GM13976 (cell line): ENCODE results near the gene PHAF1.

Source experiments
- DNase-seq: peaks from one replicate; pipeline ENCODE4 v3.0.0; 2012; ENCODE audit warnings: low spot score
- CTCF ChIP-seq: IDR thresholded peaks from 2 replicates; pipeline ENCODE4 v1.5.1; 2012; ENCODE audit warnings: borderline replicate concordance, mild to moderate bottlenecking; ENCODE audit not compliant: insufficient read depth; ENCODE audit errors: extremely low read depth, missing control alignments, control extremely low read depth
- in situ Hi-C: fragments of 300-500 bp; cut with MboI; formaldehyde crosslinking; loops from one replicate; pipeline ENCODE4 v1.12.0; 2022; ENCODE audit warnings: low sequenced_read_pairs, mixed read lengths, inconsistent platforms; ENCODE audit not compliant: unreplicated experiment

PHAF1 gene

GRCh38 chr16:67176662-67177061, 66.9 kb downstream of the PHAF1 start:
- in situ Hi-C loops, result no loop called here

GRCh38 chr16:67177743-67178699, 68.3 kb downstream of the PHAF1 start:
- TF ChIP-seq CTCF, result no peak
- no peak for DNase-seq
- in situ Hi-C loops, result no loop called here

More at GRCh38 chr16:67176662-67177061, 66.9 kb downstream of the PHAF1 start:
- DNase-seq, result no peak
- no peak for TF ChIP-seq CTCF

GRCh38 chr16:67179421-67180080, 69.8 kb downstream of the PHAF1 start:
- no peak for DNase-seq
- in situ Hi-C loops, result no loop called here

GRCh38 chr16:67180166-67180565, 70.4 kb downstream of the PHAF1 start:
- no peak for TF ChIP-seq CTCF
- DNase-seq, result no peak
- in situ Hi-C loops, result no loop called here

More at GRCh38 chr16:67179421-67180080, 69.8 kb downstream of the PHAF1 start:
- TF ChIP-seq CTCF, result peak; percentile 8

GRCh38 chr16:67181346-67181745, 71.6 kb downstream of the PHAF1 start:
- no peak for DNase-seq
- no peak for TF ChIP-seq CTCF
- in situ Hi-C loops, result no loop called here

- no peak for DNase-seq
- TF ChIP-seq CTCF, result no peak
- in situ Hi-C loops, result no loop called here
Measured at GRCh38 chr16:67182288-67182687, 72.5 kb downstream of the PHAF1 start.
